HG02840 (cell line): Measurements from ENCODE around the gene THTPA.

Experiments
- ATAC-seq: cut with Tn5 transposase; IDR thresholded peaks from one replicate; pipeline ENCODE4 v1.9.1; 2021; ENCODE audit warnings: mild to moderate bottlenecking, moderate library complexity, moderate number of reproducible peaks; ENCODE audit not compliant: unreplicated experiment, low FRiP score

Gene THTPA, protein sequence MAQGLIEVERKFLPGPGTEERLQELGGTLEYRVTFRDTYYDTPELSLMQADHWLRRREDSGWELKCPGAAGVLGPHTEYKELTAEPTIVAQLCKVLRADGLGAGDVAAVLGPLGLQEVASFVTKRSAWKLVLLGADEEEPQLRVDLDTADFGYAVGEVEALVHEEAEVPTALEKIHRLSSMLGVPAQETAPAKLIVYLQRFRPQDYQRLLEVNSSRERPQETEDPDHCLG

GRCh38 chr14:23555882-23556699 lies at the start of gene THTPA:
Gene THTPA, plus strand, starts transcription at chr14:23556271. Its CDS starts 487 bp downstream, at chr14:23556758.
- ATAC-seq: peak; percentile 85

- ATAC-seq: no peak
Measured at GRCh38 chr14:23512156-23512555, 43.9 kb upstream of the THTPA start.

GRCh38 chr14:23513005-23513817 lies 42.9 kb upstream of the THTPA start:
- no peak for ATAC-seq

GRCh38 chr14:23513818-23514643 lies 42.0 kb upstream of the THTPA start:
- ATAC-seq: no peak

GRCh38 chr14:23514644-23514957 lies 41.5 kb upstream of the THTPA start:
- no peak for ATAC-seq

DNA sequence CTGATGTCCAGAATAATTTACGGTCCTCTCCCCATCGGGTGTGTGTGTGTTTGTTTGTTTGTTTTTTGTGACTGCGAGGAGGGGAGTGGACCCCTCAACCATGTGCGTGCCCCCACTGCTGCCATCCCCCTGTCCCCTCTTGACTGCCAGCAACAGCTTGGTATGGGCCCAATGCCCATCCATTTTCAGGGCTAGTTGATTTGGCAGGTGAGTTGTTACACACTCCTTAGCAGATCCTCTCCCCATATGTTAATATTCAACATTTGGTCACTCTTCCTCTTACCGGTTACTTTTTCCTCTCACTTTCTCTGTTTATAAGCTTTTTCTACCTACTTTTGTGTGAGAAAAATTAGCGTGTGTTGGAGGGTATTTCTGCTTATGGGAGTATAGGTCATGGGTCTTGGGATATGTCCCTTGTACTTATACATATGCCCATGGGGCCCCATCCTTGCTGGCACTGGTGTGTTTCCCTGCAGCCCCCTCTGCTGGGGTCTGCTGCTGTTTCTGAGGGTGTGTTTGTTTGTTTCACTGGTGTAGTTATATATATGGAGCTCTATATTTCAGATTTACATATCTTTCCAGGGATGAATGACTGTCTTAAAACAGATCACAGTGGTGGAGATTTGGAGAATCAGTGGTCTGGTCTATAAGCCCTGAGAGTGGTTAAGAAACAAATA lies 38.3 kb upstream of the THTPA start:
- ATAC-seq: no peak

GRCh38 chr14:23518709-23519108 lies 37.4 kb upstream of the THTPA start:
- no peak for ATAC-seq

- ATAC-seq: no peak
Measured at GRCh38 chr14:23520899-23521533, 35.1 kb upstream of the THTPA start.

- ATAC-seq: no peak
Measured at GRCh38 chr14:23521785-23522640, 34.1 kb upstream of the THTPA start.

GRCh38 chr14:23522643-23523198 lies 33.4 kb upstream of the THTPA start:
- no peak for ATAC-seq

- ATAC-seq: no peak
Measured at GRCh38 chr14:23523229-23524016, 32.6 kb upstream of the THTPA start.

DNA sequence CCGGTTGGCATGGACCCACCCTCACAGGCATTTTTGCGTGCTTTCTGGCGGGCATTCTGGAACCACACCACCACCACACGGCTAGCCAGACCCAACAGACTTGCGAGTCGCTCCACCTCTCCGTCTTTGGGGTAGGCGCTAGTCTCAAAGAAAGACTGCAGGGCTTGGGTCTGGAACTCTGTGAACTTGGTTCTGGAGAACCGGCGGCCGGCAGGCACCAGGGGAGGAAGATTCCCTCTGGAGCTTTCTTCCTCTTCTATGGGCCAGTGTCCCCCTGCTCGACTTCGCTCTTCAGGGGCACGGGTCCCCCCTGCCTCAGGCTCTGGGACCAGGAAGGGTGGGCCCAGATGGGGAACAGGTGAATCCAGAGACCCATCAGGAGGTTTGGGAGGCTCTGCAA lies 31.1 kb upstream of the THTPA start:
- no peak for ATAC-seq

DNA sequence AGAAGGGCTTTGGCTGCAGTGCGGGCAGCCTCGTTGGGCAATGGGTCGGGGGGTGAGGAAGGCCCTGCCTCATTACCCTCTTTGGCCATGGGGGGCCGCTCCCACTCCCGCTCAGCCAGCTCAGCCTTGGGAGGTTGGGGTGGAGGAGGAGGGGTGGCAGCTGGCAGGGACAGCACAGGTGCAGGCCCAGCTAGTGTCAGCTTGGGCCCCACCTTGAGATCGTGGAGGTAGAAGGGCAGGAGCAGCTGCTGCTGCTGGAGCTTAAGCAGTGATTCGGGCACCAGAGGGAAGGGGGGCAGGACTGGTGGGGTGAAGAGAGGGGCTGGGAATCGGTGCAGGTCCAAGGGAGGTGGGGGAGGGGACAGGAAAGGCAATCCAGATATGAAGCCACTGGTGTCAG lies 30.5 kb upstream of the THTPA start:
- ATAC-seq: no peak

DNA sequence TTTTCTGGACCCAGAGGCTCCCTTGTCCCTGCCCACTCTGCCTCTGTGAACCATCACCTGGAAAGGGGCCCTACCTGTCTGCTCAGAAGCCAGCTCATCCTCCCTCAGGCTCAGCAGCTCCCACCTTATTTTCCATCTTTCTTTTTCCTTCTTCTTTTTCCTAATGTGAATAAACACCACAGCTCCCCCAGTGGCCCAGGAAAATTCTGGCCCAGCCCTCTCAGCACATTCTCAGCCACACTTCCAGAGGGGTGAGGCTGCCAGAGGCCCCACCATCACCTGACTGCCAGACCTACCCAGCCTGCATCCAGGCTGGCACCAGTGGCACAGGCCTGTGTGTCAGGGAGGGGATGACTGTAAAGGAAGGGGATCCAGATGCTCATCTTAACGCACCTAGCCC lies 27.5 kb upstream of the THTPA start:
- ATAC-seq: no peak

- ATAC-seq: no peak
Measured at GRCh38 chr14:23529016-23529415, 27.1 kb upstream of the THTPA start.

DNA sequence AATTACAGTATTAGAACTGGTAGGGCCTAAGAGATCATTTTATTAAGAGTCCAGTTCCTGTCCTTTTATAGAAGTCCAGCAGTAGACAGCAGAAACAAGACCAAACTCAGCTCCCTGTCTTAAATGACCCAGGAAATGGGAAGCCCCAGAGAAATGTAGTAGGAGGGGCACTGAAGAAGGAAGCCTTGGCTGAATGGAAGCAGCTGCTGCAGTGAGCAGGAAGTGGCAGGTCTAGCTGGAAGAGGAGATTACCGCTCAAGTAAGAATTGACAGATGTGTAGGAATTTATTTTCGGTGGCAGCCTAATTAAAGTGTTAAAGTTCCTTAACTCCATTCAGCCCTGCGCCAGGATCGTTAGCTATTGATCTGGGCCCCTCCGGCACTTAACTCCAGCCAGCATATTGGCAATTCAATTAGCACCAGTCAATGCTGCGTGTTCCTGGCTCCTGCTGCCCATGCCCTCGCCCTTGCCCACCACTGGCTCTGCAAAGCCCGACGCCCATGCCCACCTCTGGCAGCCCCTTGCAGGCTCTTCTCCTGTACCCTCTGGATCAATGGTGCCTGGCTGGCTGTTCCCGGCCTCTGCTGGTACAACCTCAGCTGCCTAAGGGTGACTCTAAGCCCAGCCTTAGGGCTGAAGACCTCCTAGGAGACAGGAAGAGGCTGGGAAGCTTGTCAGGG lies 25.6 kb upstream of the THTPA start:
- no peak for ATAC-seq

GRCh38 chr14:23531391-23531790 lies 24.7 kb upstream of the THTPA start:
- no peak for ATAC-seq
